ENCODE measurements around the gene TSC22D4. TPM values are rescaled to one million over a fixed set of nuclear protein-coding genes. Genes with fewer than 3 reads are reported as not detected.

Gene TSC22D4
- total and polyA plus RNA-seq, 2 donors (not counting 1 experiment from before 2014, with no cell fraction given), result 13.2 to 21.1 TPM

DNA sequence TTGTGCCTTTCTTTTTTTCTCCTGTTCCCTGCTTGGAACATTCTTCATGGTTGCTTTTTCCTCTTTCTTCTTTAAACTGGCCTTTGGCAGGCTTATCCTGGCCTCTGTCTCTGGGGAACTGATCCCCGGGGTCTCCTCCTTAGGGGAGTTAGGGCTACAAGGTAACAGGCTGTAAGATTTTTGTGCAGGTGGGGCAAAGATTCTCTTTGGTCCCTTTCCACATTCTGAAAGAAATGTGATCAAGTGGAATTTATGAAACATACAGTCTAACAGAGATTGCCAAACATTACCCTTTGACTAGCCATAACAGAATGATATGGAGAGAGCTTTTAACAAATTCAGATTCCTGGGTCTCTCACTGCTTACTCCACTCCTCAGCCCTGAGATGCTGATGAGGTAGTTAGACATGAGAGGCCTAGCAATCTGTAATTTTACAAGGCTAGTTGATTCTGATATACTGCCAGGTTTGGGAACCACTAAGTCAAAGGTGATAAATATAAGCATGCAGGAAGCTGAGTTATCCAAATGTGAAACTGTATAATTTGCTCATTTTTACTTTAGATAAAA lies 59.3 kb downstream of the TSC22D4 start:
- Histone ChIP-seq H3K4me1 (ENCODE audit: control insufficient read depth, extremely low read depth, insufficient read depth, low read length) (no peaks in the 10 kb centered on the region), H3K9ac (ENCODE audit: insufficient read depth, low read length) (no peak overlapping the region), H3K4me2 (ENCODE audit: extremely low read depth, insufficient read depth, low read length) (no peak overlapping the region), H3K4me3 (replicated peaks in 1 of 4; ENCODE audit: control extremely low read depth in 1 of 4, insufficient read depth in 1 of 4, low read depth in 3 of 4, low read length in 4 of 4) (no peak overlapping the region), H3K79me2 (ENCODE audit: control insufficient read depth, insufficient read depth, low read length) (no peaks in the 10 kb centered on the region), H3K27me3 (ENCODE audit: control insufficient read depth, insufficient read depth, low read length) (no peaks in the 10 kb centered on the region), H3K9me3 (ENCODE audit: control insufficient read depth, insufficient read depth, low read depth, low read length) (no peaks in the 10 kb centered on the region), H4K20me1 (ENCODE audit: control insufficient read depth, extremely low read depth, insufficient read depth, low read length) (peaks cover 2% of the 10 kb centered on the region), H3K36me3 (ENCODE audit: control insufficient read depth, insufficient read depth, low read length) (no peaks in the 10 kb centered on the region), H3K27ac (ENCODE audit: insufficient read depth, low read length) (no peak overlapping the region), H2AFZ (ENCODE audit: low read length) (no peak overlapping the region)
- DNase-seq (ENCODE audit: low read depth in 2 of 2), result no peak
- TF ChIP-seq, protein P1, sequence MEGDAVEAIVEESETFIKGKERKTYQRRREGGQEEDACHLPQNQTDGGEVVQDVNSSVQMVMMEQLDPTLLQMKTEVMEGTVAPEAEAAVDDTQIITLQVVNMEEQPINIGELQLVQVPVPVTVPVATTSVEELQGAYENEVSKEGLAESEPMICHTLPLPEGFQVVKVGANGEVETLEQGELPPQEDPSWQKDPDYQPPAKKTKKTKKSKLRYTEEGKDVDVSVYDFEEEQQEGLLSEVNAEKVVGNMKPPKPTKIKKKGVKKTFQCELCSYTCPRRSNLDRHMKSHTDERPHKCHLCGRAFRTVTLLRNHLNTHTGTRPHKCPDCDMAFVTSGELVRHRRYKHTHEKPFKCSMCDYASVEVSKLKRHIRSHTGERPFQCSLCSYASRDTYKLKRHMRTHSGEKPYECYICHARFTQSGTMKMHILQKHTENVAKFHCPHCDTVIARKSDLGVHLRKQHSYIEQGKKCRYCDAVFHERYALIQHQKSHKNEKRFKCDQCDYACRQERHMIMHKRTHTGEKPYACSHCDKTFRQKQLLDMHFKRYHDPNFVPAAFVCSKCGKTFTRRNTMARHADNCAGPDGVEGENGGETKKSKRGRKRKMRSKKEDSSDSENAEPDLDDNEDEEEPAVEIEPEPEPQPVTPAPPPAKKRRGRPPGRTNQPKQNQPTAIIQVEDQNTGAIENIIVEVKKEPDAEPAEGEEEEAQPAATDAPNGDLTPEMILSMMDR (conservative IDR thresholded peaks at IDR 0.05 in 1 of 2, IDR thresholded peaks at IDR 0.05 in 1 of 2; ENCODE audit: low read depth in 1 of 2, low read length in 2 of 2), result no peak
- TF ChIP-seq EZH2 (IDR thresholded peaks at IDR 0.05; ENCODE audit: low read length, missing control alignments), result no peak

DNA sequence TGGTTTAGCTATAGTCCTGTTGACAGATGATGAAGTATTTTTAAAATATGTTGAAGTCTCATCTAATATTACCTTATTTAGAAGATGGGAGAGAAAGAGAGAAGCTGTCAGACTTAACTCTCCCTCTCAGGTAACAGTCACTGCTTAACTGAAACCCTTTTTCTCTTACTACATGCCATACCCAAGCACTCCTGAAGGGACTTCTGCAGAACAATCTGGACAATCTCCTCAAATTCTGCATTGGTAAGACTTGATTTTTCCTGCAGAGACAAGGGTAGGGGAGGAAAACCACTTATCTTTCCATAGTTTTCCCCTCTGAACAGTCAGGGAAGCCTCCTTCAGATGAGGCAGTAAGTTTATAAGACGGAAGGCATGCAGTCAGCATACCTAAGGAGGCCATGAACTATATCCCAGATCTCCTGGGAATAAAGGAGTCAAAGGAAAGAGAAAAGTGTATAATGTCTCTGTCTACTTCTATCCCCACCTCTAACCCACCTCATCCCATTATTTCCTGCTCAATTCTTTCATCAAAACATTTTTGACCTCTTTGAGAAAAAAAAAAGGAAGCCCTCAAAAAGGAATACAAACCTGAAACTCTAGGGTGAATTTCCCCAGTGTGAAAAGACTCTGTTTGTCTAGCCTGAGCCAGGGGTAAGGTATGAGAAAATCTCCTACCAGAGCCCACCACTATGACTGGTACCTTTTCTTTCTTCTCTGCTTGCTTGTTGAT lies 59.9 kb downstream of the TSC22D4 start:
- Histone ChIP-seq H3K4me1 (ENCODE audit: control insufficient read depth, extremely low read depth, insufficient read depth, low read length) (no peaks in the 10 kb centered on the region), H3K4me2 (ENCODE audit: extremely low read depth, insufficient read depth, low read length) (no peak overlapping the region), H3K36me3 (ENCODE audit: control insufficient read depth, insufficient read depth, low read length) (no peaks in the 10 kb centered on the region), H3K4me3 (replicated peaks in 1 of 4; ENCODE audit: control extremely low read depth in 1 of 4, insufficient read depth in 1 of 4, low read depth in 3 of 4, low read length in 4 of 4) (no peak overlapping the region), H3K9ac (ENCODE audit: insufficient read depth, low read length) (no peak overlapping the region), H3K27me3 (ENCODE audit: control insufficient read depth, insufficient read depth, low read length) (no peaks in the 10 kb centered on the region), H3K79me2 (ENCODE audit: control insufficient read depth, insufficient read depth, low read length) (no peaks in the 10 kb centered on the region), H3K9me3 (ENCODE audit: control insufficient read depth, insufficient read depth, low read depth, low read length) (no peaks in the 10 kb centered on the region), H4K20me1 (ENCODE audit: control insufficient read depth, extremely low read depth, insufficient read depth, low read length) (peaks cover 2% of the 10 kb centered on the region), H2AFZ (ENCODE audit: low read length) (no peak overlapping the region), H3K27ac (ENCODE audit: insufficient read depth, low read length) (no peak overlapping the region)
- TF ChIP-seq EZH2 (IDR thresholded peaks at IDR 0.05; ENCODE audit: low read length, missing control alignments), result no peak
- TF ChIP-seq, protein P1 (conservative IDR thresholded peaks at IDR 0.05 in 1 of 2, IDR thresholded peaks at IDR 0.05 in 1 of 2; ENCODE audit: low read depth in 1 of 2, low read length in 2 of 2), result peak in 1 of 2 donors; percentile 2
- DNase-seq (ENCODE audit: low read depth in 2 of 2), result peak in 1 of 2 donors; percentile 12

Other genes with a start within 250 kb of the TSC22D4 start
- not detected in 2 replicates for gene SPDYE3, start 171.5 kb downstream of the TSC22D4 start, total RNA-seq
- not detected in 2 replicates for gene SPDYE3, start 171.5 kb downstream of the TSC22D4 start, polyA plus RNA-seq
- gene PILRB, start 121.1 kb downstream of the TSC22D4 start, total RNA-seq, result 3.6 and 4.3 TPM in 2 replicates
- 6.5 and 8.8 TPM in 2 replicates for gene PILRB, start 121.1 kb downstream of the TSC22D4 start, polyA plus RNA-seq
- 0.33 TPM in 1 of 2 replicates, not detected in the other for gene PILRA, start 105.7 kb downstream of the TSC22D4 start, total RNA-seq
- 0.15 and 0.20 TPM in 2 replicates for gene PILRA, start 105.7 kb downstream of the TSC22D4 start, polyA plus RNA-seq
- 2.8 and 4.1 TPM in 2 replicates for gene ZCWPW1, start 50.5 kb downstream of the TSC22D4 start, total RNA-seq
- gene ZCWPW1, start 50.5 kb downstream of the TSC22D4 start, polyA plus RNA-seq, result 0.64 and 1.1 TPM in 2 replicates
- gene MEPCE, start 49.4 kb downstream of the TSC22D4 start, total RNA-seq, result 24.4 and 26.6 TPM in 2 replicates
- 11.4 and 17.6 TPM in 2 replicates for gene MEPCE, start 49.4 kb downstream of the TSC22D4 start, polyA plus RNA-seq
- 18.2 and 18.3 TPM in 2 replicates for gene PPP1R35, start 42.7 kb downstream of the TSC22D4 start, total RNA-seq
- 7.0 and 9.8 TPM in 2 replicates for gene PPP1R35, start 42.7 kb downstream of the TSC22D4 start, polyA plus RNA-seq
- under 0.01 and 0.50 TPM in 2 replicates for gene SPACDR, start 15.0 kb downstream of the TSC22D4 start, total RNA-seq
- 0.25 and 0.60 TPM in 2 replicates for gene SPACDR, start 15.0 kb downstream of the TSC22D4 start, polyA plus RNA-seq
- 0.26 and 0.33 TPM in 2 replicates for gene NYAP1, start 4.7 kb upstream of the TSC22D4 start, total RNA-seq
- gene NYAP1, start 4.7 kb upstream of the TSC22D4 start, polyA plus RNA-seq, result 0.09 and 0.18 TPM in 2 replicates
- gene AGFG2, start 60.0 kb upstream of the TSC22D4 start, total RNA-seq, result 2.6 and 3.1 TPM in 2 replicates
- gene AGFG2, start 60.0 kb upstream of the TSC22D4 start, polyA plus RNA-seq, result 2.4 and 3.2 TPM in 2 replicates
- gene SAP25, start 94.7 kb upstream of the TSC22D4 start, total RNA-seq, result not detected in 2 replicates
- gene SAP25, start 94.7 kb upstream of the TSC22D4 start, polyA plus RNA-seq, result 0.22 TPM in 1 of 2 replicates, not detected in the other
- gene LRCH4, start 106.9 kb upstream of the TSC22D4 start, total RNA-seq, result 5.6 and 7.3 TPM in 2 replicates
- 9.6 and 11.6 TPM in 2 replicates for gene LRCH4, start 106.9 kb upstream of the TSC22D4 start, polyA plus RNA-seq
- 0.33 and 0.51 TPM in 2 replicates for gene FBXO24, start 107.1 kb upstream of the TSC22D4 start, total RNA-seq
- gene FBXO24, start 107.1 kb upstream of the TSC22D4 start, polyA plus RNA-seq, result 0.23 and 0.32 TPM in 2 replicates
- gene PCOLCE, start 123.1 kb upstream of the TSC22D4 start, total RNA-seq, result 116 and 128 TPM in 2 replicates
- 176 and 211 TPM in 2 replicates for gene PCOLCE, start 123.1 kb upstream of the TSC22D4 start, polyA plus RNA-seq
- gene MOSPD3, start 133.3 kb upstream of the TSC22D4 start, total RNA-seq, result 3.9 and 5.9 TPM in 2 replicates
- gene MOSPD3, start 133.3 kb upstream of the TSC22D4 start, polyA plus RNA-seq, result 12.8 and 13.8 TPM in 2 replicates
- gene TFR2, start 162.3 kb upstream of the TSC22D4 start, total RNA-seq, result under 0.01 TPM in 1 of 2 replicates, not detected in the other
- gene TFR2, start 162.3 kb upstream of the TSC22D4 start, polyA plus RNA-seq, result 0.08 and 0.16 TPM in 2 replicates
- gene ACTL6B, start 177.2 kb upstream of the TSC22D4 start, total RNA-seq, result not detected in 2 replicates
- not detected in 2 replicates for gene ACTL6B, start 177.2 kb upstream of the TSC22D4 start, polyA plus RNA-seq
- gene GNB2, start 194.5 kb upstream of the TSC22D4 start, total RNA-seq, result 64.5 and 85.2 TPM in 2 replicates
- gene GNB2, start 194.5 kb upstream of the TSC22D4 start, polyA plus RNA-seq, result 145 and 170 TPM in 2 replicates
- 14.4 and 15.9 TPM in 2 replicates for gene GIGYF1, start 215.0 kb upstream of the TSC22D4 start, total RNA-seq
- 3.8 and 4.0 TPM in 2 replicates for gene GIGYF1, start 215.0 kb upstream of the TSC22D4 start, polyA plus RNA-seq
- 31.1 and 31.9 TPM in 2 replicates for gene POP7, start 226.9 kb upstream of the TSC22D4 start, total RNA-seq
- 19.4 and 22.9 TPM in 2 replicates for gene POP7, start 226.9 kb upstream of the TSC22D4 start, polyA plus RNA-seq
- not detected in 2 replicates for gene EPO, start 241.3 kb upstream of the TSC22D4 start, total RNA-seq
- gene EPO, start 241.3 kb upstream of the TSC22D4 start, polyA plus RNA-seq, result not detected in 2 replicates

Measured in fibroblast of lung (primary cell).